GM10248 (cell line): ENCODE data around the gene PTMA.
A peak's percentile ranks its signal among the peaks of the same experiment; 100 is the strongest.
"Not testable (repeated sequence)": the region's sequence is repeated elsewhere in the genome, so short reads cannot be mapped to it uniquely, and the experiment has no call there.

Experiments used
- CTCF ChIA-PET: fragments of 300-600 bp; sonication (Branson Sonifier 250); formaldehyde crosslinking; extraction: SDS; loops from one replicate; lab custom pipeline; 2021; ENCODE audit warnings: antibody characterized with exemption; lab: Yijun Ruan, JAX
- POLR2A ChIA-PET: fragments of 350-650 bp; sonication (Branson Sonifier 250); formaldehyde crosslinking; extraction: SDS; loops from one replicate; lab custom pipeline; 2020; ENCODE audit warnings: antibody characterized with exemption; lab: Yijun Ruan, JAX
- DNase-seq: peaks from one replicate; pipeline ENCODE4 v3.0.0; 2012; ENCODE audit errors: extremely low spot score
- TF ChIP-seq, protein P1 (sequence below): IDR thresholded peaks from 2 replicates; pipeline ENCODE4 v1.5.1; 2012; ENCODE audit warnings: mild to moderate bottlenecking, low read depth; ENCODE audit errors: extremely low read depth, missing control alignments, control extremely low read depth

Gene PTMA

DNA sequence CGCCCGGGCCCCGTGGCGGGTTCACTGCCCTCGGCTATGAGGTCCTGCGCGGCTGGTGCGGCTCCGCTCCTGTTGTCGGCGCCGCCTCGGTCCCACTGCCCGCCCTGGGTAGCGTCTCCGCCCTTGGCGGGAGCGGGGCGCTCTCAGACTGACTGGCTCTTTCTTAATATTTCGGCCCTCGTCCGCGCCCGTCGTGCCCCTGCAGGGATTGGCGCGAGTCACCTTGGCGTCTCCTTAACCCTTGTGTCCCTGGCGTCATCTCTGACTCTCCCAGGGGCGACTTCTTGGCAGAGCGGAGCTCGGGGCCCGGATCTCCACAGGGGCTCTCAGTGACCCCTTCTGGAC lies 1.3 kb downstream of the PTMA start:
- POLR2A ChIA-PET: interaction anchor here (0.7 to 3.1 kb wide), 4 partner anchors 12 to 98 kb away, joined by 3 to 34 read pairs (median 4); no protein-coding TSS in a partner anchor
- no peak for DNase-seq
- CTCF ChIA-PET: interaction anchor here (0.7 to 11.6 kb wide), 7 partner anchors 16 to 108 kb away, joined by 3 to 434 read pairs (median 4); no protein-coding TSS in a partner anchor
- TF ChIP-seq, protein P1, sequence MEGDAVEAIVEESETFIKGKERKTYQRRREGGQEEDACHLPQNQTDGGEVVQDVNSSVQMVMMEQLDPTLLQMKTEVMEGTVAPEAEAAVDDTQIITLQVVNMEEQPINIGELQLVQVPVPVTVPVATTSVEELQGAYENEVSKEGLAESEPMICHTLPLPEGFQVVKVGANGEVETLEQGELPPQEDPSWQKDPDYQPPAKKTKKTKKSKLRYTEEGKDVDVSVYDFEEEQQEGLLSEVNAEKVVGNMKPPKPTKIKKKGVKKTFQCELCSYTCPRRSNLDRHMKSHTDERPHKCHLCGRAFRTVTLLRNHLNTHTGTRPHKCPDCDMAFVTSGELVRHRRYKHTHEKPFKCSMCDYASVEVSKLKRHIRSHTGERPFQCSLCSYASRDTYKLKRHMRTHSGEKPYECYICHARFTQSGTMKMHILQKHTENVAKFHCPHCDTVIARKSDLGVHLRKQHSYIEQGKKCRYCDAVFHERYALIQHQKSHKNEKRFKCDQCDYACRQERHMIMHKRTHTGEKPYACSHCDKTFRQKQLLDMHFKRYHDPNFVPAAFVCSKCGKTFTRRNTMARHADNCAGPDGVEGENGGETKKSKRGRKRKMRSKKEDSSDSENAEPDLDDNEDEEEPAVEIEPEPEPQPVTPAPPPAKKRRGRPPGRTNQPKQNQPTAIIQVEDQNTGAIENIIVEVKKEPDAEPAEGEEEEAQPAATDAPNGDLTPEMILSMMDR: no peak

DNA sequence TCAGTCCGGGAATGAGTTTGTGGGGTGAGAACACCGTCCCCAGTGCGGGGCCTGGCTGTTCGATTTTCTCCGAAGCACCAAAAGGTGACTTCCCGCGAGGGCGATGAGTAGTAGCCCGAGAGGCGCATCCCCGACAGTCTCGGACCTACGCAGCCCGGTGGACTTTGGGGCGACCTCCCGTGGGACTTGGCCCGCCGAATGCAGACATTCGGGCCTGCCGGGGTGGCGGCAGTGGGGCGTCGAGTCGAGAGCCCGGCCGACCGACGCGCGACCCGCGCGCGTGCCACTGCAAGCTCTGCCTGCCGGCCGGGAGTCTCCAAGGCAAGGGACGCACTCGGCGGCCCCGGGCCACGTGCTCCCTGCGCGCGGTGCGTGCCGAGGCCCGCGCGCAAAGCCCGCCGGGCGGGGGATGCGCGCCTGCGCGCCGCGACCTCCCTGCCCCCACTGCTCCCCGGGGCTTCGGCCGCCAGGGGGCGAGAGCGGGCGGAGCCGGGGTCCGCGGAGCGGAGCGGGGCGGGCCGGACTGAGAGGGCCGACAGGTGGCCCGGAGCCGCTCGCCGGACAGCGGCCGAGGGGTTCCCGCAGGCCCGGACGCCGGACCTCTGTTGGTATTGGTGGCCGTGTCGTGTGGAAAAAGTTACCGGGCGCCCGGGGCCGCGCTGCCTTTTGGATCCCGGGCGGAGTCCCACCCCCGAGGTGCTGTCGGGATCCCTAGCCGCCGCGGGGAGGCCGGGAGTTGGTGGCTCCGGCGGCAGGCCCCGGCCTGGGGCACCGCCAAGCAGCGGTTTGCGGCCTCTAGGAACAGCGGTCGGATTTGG lies 1.9 kb downstream of the PTMA start:
- peak; percentile 88 for DNase-seq
- CTCF ChIA-PET: interaction anchor here (0.7 to 11.6 kb wide), 7 partner anchors 15 to 109 kb away, joined by 3 to 434 read pairs (median 4); no protein-coding TSS in a partner anchor
- POLR2A ChIA-PET: interaction anchor here (0.7 to 3.1 kb wide), 4 partner anchors 11 to 98 kb away, joined by 3 to 34 read pairs (median 4); no protein-coding TSS in a partner anchor
- TF ChIP-seq, protein P1: peak; percentile 96

DNA sequence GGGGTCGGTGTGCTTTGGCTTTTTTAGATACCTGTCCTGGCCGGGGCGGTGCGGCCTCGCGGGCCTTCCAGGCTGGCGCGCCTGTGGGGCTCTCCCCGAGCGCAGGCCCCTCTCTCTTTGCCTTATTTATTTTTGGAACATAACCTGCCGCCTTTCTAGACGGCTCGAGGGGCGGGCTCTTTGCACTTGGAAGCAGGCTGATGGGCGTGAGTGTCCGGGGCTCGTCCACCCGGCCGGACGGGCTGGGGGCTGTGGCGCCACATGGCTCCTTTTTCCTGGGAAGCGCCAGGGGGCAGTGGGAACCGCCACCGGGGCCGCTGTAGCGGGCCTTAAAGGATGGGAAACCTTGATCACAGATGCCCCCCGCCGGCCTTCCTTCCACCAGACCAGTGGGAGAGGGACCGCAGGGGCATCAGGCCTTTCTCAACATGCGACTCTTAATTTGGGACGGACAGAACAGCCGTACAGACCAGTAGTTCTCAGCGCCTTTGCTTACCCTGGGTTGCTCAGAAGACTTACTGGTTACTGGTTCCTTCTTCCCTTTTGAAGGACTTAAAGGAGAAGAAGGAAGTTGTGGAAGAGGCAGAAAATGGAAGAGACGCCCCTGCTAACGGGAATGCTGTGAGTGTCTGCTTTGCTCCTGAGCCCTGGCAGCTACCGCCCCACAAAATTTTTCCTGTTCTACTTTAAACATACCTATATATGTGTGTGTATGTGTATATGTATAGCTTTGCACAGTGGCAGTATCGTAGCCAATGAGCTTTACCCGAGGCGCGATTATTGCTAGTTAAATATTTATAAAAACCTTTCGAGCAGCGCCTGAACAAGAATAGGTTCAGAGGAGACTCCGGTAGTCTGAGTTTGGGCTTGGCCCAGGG lies 2.7 kb downstream of the PTMA start:
- no peak for DNase-seq
- TF ChIP-seq, protein P1: peak; percentile 4
- CTCF ChIA-PET: interaction anchor here (1.4 to 12.1 kb wide), 4 partner anchors 10 to 109 kb away, joined by 3 to 531 read pairs (median 109); no protein-coding TSS in a partner anchor
- POLR2A ChIA-PET: interaction anchor here (1.0 to 1.4 kb wide), 3 partner anchors 36 to 97 kb away, joined by 3 to 4 read pairs (median 4); no protein-coding TSS in a partner anchor

DNA sequence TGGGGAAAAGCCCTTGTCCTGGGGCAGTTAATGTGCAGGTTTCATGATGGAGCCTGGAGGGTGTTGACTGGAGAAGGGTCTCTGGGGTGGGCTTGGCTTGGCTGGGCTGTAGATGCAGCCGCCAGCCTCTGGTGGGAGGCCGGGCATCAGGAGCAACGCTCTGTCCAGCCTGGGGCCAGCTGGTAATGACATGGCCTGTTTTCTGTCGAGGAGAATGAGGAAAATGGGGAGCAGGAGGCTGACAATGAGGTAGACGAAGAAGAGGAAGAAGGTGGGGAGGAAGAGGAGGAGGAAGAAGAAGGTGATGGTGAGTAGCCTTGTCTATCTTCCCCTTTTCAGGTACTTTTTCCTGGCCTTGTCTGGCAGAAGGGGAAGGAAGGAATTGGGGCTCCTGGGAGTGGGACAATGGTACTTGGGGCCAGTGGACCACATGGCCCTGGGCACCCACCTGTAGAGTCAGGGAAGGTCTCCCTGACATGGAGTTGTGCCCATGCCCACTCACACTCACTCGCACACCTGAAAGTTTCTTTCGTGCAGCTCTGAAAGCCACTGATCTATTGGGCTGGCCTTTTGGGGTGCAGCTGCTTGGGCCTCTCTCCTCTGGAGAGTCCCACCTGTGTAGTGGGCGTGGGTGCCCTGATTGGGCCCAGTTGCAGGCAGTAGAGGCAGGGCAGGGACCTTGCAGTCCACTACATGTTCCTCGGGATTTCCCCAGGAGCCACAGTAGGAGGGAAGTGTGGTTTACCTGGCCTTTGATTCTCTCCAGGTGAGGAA lies 3.5 kb downstream of the PTMA start:
- POLR2A ChIA-PET: interaction anchor here (0.9 to 4.0 kb wide), 6 partner anchors 21 to 99 kb away, joined by 3 to 31 read pairs (median 4); no protein-coding TSS in a partner anchor
- CTCF ChIA-PET: interaction anchor here (1.4 to 12.1 kb wide), 5 partner anchors 9 to 110 kb away, joined by 3 to 531 read pairs (median 56); no protein-coding TSS in a partner anchor
- TF ChIP-seq, protein P1: no peak
- no peak for DNase-seq

DNA sequence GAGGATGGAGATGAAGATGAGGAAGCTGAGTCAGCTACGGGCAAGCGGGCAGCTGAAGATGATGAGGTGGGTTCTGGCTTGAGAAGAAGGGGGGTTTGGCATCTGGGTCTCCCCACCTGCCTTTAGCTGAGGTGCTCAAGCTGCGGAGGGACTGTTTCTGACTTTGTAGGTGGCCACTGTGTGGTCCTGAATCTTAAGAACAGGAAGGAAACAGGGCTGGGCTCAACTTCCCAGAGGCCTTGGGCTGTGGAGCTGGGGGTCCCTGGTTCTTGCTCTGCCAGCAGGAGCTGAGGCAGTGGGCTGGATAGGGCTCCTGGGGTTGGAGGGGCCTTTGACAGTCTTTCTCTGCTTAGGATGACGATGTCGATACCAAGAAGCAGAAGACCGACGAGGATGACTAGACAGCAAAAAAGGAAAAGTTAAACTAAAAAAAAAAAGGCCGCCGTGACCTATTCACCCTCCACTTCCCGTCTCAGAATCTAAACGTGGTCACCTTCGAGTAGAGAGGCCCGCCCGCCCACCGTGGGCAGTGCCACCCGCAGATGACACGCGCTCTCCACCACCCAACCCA lies 4.2 kb downstream of the PTMA start:
- ChIA-PET CTCF (interaction anchor here (1.5 to 12.1 kb wide), 6 partner anchors 10 to 147 kb away, joined by 3 to 531 read pairs (median 58); no protein-coding TSS in a partner anchor), POLR2A (interaction anchor here (0.9 to 4.0 kb wide), 5 partner anchors 22 to 248 kb away, joined by 3 to 31 read pairs (median 4); partner anchors contain the start of gene NCL)

DNA sequence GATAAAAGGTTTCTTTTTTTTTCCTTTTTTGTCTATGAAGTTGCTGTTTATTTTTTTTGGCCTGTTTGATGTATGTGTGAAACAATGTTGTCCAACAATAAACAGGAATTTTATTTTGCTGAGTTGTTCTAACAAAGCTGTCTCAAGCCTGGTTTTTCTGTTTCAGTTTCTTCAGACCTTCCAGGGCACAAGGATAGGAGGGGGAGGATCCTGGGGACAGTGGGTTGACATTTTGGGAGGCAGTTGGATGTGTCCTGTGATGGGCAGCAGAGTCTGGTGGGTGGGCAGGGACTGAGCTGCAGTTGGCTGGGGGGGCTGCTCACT lies 5.0 kb downstream of the PTMA start:
- CTCF ChIA-PET: interaction anchor here (0.6 to 12.1 kb wide), 33 partner anchors 9 to 232 kb away, joined by 3 to 531 read pairs (median 9); partner anchors contain the start of genes COPS7B and TEX44
- DNase-seq: not testable (repeated sequence)
- POLR2A ChIA-PET: interaction anchor here (0.5 to 4.0 kb wide), 9 partner anchors 14 to 518 kb away, joined by 3 to 31 read pairs (median 5); partner anchors contain the start of gene NCL

More for the DNA sequence above, 4.2 kb downstream of the PTMA start:
- not testable (repeated sequence) for DNase-seq
